GM15510 (cell line): ENCODE measurements around the gene CD7.

Experiments used
- POLR2A ChIP-seq: IDR thresholded peaks from 3 replicates; pipeline ENCODE4 v1.6.1; 2011; ENCODE audit warnings: borderline replicate concordance; ENCODE audit not compliant: insufficient read length; ENCODE audit errors: extremely low read depth

The CD7 gene

DNA sequence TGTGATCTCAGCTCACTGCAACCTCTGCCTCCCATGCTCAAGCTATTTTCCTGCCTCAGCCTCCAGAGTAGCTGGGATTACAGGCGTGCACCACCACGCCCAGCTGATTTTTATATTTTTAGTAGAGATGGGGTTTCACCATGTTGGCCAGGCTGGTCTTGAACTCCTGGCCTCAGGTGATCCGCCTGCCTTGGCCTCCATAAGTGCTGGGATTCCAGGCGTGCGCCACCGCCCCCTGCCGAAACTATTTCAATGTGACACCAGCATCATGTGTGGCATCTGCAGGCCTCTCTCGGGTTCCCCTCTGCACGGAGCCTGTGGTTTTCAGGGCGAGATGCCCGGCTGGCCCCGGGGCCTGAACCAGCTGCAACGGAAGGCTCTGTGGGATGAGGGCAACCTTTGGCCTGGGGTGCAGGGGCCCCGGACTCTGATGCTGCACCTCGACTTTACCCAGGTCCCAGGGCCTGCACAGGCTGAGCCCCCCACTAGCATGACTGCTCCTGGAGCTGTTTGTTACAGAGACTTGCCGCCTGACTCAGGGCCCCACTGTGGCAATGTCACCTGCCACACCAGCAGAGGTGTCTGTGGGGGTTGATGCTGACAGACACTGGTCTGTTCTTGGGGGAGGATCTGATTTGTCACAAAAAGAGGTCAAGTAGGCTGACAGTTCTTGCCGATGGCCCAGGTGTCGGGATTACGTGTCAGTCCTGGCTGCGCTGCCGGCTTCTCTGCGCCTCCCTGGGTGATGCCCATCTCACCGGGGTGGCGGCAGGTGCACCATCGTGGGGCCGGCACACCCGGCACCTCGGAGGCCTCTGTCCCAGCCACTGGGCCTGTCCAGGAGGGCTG lies 33.0 kb upstream of the CD7 start:
- no peak for TF ChIP-seq POLR2A

DNA sequence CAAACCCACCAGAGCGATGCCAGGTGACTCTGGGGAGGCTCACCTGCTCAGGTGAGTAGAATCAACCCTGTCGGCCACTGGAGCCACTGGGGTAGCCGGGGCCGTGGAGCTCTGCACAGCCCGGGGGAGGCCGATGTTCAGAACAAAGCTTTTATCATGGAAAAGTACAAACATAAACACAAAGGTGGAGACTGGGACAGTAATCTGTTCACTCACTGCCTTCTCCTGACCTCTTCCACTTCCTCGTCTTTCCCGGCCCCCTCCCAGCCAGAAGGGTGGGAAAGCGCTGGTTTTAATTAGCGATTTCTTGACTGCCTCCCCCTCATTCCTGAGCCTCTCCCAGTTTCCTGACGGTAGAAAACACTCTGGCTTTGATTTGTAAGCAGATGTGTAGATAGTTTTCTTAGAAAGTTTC lies 31.9 kb upstream of the CD7 start:
- TF ChIP-seq POLR2A, result no peak

DNA sequence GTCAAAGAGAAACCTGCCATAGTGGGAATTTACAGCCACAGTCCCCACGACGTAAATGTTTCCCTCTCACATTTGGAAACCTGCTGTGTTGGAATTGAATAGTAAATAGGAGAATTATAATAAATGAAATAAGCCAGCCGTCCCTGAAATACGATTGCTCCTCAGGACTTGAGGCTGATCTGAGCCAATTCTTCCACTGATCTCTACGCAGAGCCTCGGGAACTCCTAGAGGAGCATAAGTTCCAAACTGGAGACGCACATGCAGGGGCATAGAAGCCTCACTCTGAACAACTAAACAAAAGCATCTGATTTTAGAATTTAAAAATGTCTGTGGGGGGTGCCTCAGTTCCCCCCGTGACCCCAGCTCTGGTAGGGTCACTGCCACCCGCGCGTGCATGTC lies 31.5 kb upstream of the CD7 start:
- no peak for TF ChIP-seq POLR2A

DNA sequence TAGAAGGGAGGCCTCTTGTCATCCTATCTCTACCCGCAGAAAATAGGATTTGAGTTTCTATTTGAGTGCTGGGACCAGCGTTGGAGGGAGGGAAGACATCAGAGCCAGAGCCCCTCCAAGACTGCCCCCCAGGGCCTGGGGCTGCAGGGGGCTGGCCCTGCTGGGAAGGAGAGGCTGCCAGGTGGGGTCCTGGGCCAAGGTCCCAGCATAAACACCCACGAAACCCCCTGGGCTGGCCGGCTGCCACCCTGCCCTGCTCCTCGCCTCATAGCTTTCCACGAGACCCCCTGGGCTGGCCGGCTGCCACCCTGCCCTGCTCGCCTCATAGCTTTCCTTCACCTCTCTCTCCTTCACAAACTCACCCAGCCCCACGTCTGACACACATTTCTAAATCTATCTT lies 31.0 kb upstream of the CD7 start:
- no peak for TF ChIP-seq POLR2A

DNA sequence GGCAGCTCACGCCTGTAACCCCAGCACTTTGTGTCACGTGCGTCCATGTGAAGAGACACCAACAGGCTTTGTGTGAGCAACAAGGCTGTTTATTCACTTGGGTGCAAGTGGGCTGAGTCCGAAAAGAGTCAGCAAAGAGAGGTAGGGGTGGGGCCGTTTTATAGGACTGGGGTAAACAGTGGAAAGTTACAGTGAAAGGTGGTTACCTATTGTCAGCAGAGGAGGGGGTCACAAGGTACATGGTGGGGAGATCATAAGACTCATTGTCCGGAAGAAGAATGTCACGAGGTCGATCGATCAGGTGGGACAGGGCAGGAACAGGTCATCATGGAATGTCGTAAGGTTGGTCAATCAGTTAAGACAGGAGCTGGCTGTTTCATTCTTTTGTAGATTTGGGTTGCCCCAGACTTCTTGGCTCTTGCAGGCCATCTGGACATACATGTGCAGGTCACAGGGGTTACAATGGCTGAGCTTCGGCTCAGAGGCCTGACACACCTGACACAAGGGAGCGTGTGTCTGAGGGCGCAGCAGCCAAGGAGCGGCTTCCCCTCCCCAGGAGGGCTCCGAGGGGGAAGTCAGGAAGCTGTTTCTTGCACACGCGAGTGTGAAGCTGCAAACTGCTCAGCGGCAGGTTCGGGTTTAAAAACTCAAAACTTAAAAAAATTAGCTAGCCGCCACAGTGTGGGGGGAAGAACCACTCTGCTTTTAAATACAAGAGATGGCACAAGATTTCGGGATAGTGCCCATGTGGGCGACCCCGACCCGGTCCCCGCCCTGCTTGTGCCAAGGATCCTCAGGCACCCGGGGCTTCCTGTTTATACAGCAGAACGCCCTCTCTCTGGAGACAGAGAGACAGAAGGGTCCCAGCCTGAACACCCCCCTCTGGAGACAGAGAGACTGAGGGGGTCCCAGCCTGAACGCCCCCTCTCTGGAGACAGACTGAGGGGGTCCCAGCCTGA lies 29.2 kb upstream of the CD7 start:
- no peak for TF ChIP-seq POLR2A

DNA sequence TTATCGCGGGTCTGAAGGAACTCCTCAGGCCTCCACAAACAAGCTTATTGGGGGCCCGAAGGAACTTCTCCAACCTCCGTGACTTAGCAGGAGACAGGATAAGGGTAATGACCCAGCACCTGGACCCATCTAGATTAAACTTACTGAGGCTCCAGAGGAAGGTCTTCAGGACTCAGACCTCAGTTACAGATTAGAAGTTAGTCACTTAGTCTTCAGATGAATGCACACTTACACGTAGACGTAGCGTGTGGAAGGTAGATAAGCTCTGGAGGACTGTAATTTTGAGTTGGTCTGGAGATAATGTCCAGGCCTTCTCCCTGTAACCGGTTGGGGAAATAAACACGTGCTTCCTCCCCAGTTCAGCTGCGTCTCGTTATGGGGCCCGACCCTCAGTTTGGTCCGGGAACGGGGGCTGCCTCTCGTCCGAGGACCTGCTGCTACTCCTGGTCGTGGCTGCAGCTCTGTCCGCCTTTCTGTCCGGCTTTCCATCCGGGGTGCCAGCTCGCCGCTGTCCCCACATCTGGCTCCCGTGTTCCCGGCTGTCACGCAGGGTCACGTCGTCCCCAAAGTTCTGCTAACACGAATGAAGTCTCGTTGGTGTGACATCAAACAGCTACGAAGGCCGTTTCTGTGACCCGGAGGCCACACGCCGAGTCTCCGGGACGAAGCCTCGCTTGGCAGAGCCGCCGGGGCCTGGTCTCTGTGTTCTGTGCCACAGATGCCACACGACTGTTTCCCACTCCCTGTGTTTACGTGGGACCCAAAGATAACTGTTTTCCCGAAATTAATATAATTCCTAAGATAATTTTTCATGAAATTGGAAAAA lies 28.0 kb upstream of the CD7 start:
- TF ChIP-seq POLR2A, result no peak

DNA sequence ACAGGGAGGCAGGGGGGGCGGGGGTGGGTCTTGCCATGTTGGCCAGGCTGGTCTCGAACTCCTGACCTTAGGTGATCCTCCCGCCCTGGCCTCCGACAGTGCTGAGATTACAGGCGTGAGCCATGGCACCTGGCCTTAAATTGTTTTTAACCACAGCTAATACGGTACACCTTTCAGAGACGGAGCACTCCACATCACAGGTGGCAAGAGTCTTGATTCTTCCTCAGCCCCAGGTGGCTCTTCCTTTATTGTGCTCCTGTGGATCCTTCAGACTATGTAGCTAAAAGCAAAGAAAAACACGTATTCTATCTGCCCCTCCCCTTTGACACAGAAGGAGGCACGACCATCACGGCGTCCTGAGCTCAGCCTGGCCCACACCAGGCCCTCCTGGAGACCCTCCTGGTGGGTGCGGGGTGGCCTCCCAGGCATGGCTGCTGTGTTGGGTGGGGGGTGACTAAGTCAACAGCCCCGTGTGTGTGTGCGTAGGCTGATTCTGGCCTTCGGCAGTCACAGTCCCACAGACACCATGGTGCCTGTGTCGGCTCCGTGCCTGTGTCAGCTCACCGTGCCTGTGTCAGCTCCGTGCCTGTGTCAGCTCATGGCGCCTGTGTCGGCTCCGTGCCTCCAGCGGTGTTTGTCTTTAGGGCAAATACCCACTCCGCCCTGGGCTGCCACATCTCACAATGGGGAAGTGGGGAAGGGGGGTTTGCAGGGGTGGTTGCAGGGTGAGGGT lies 26.9 kb upstream of the CD7 start:
- no peak for TF ChIP-seq POLR2A

DNA sequence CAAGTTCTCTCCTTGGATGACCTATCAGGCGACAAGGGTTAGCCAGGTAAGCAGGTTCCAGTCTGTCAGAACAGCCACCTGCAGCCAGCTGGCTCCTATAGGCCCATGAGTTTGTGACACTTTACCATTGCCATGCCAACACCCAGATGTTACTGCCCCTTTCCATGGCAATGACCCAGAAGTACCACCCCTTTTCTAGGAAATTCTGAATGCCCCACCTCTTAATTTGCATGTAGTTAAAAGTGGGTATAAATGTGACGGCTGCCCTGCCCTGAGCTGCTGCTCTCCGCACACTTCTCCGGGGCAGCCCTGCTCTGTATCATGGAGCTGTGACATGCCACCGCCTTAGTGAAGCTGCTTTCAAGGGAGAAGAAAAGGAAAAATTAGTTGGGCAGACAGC lies 26.2 kb upstream of the CD7 start:
- TF ChIP-seq POLR2A, result no peak

DNA sequence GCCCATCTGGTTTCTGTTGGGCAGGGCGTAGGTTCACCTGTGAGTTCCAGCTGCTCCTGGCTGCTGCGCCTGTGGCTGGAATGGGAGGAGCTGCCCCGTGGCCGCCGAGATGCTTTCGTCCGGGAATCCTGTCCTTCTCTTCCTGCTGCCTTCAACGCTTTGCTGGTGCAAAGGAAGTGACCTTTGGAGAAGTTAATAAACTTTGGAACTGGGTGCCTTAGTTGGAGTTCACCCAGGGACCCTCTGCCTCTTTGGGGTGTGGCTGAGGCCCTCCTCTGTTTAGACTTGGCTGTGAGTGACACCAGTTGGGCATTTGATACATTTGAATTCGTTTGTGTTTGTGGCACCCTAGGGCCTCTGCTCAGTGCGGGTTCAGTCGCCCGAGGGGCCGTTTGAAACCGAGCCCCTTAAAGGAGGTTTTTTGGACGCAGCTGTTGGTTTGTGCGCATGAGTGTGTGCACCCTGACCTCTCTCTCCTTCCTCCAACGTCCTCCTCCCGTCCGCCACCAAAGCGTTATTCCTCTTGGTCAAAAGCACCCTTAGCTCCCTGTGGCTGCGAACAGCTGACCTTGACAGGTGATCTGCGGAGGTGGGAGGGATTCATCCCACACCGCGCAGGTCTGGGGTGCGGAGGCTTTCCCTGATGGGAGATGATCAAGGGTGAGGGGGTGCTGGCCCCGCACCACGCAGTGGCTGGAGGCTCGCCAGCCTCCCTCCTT lies 25.1 kb upstream of the CD7 start:
- no peak for TF ChIP-seq POLR2A

DNA sequence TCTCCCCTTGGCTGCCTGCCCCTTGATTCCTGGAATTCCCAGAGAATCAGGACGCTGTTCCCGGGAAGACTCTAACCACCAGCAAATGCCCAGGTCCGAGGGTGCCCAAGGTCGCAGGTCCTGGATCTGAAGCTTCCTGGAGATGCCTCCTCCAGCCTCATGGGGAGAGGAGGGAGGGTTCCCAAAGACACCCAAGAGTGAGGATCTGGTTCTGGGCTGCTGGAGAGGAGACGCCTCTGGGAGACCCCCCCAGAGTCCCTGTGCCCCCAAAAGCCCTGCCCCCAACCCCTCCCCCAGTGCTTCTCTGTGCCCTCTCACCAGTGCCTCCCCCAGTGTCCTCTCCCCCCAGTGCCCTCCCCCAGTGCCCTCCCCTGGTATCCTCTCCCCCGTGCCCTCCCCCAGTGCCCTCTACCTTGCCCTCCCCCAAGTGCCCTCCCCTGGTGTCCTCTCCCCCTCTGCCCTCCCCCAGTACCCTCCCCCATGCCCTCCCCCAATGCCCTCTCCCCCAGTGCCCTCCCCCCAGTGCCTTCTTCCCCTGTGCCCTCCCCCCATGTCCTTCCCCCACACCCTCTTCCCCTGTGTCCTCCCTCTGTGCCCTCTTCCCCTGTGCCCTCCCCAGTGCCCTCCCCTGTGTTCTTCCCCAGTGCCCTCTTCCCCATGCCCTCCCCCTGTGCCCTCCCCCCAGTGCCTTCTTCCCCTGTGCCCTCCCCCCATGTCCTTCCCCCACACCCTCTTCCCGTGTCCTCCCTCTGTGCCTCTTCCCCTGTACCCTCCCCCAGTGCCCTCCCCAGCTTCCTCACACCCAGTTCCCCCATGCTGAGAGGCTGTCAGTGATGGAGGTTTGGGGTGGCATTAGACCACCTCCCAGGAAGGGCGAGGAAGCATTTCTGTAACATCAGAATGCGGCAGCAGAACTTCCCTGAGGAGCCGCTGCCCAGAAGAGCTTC lies 22.5 kb upstream of the CD7 start:
- TF ChIP-seq POLR2A, result no peak

DNA sequence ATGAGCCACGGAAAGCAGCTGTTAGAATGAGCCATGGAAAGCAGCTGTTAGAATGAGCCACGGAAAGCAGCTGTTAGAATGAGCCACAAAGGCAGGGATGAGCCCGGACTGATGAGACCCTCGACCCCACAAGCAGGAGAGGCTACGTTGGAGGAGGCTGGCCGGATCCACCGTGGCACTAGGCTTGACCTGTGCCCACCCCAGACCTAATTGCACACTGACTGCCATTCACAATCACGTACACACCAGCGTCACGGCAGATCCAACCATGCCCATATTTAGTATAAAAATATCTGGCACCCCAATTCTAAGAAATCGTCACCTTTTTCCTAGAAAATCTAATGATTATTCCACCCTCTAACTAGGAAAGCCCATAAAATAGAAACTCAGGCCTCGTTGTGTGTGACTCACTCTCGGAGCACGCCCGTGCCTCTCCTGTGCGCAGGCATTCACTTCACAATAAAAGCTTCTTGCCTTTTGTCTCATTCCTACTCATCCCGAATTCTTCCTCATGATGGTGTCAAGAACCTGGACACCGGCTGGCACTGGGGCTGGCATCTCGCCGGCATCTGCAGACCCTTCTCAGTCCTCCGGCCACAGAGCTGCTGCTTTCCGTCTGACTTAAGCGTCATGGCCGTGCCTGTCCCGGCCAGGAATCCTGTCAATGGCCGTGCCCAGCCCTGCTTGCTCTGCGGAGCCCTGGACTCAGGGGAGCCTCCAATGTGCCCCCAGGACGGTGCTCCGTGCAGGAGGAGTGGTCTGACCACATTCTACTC lies 21.6 kb upstream of the CD7 start:
- TF ChIP-seq POLR2A, result no peak
